ENCODE data around the gene FGF14. TPM values are rescaled to one million over a fixed set of nuclear protein-coding genes. Genes with fewer than 3 reads are reported as not detected.

Gene FGF14
- total and polyA plus RNA-seq, 2 of the 4 experiments (the other 2 are of a cell fraction): under 0.01 TPM; not detected in 1

DNA sequence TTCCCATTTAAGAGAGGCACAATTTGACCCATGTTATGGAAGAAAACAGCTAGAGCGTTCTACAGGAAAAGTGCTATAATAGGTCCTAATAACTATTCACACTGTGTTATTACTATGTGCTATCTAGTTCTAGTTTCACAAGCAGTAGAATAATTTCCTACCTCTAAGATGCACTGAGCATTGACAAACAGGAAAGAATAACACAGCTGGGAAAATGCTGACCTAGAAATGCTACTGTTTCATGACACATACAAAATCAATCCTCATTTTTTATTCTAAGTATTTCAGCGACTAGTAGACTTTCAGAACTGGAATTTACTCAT lies 689.9 kb downstream of the FGF14 start:
- no peak overlapping the region for H2BK5ac ChIP-seq (ENCODE audit: low read depth, low read length, poor library complexity, severe bottlenecking)
- H3K79me1 ChIP-seq (ENCODE audit: low read depth in 1 of 2, low read length in 2 of 2): no peaks in the 10 kb centered on the region
- no peak overlapping the region for H2BK120ac ChIP-seq (ENCODE audit: low read depth, low read length)
- no peak overlapping the region for H2AK5ac ChIP-seq (ENCODE audit: low read depth, low read length)
- no peaks in the 10 kb centered on the region for H3K27me3 ChIP-seq (ENCODE audit: control insufficient read depth, insufficient read depth, low read length)
- H3K4me1 ChIP-seq (ENCODE audit: control insufficient read depth, insufficient read depth, low read length): no peaks in the 10 kb centered on the region
- no peak overlapping the region for H3K9ac ChIP-seq (ENCODE audit: low read depth, low read length)
- POLR2A ChIA-PET (ENCODE audit: unreplicated experiment): no interaction called here
- no peak overlapping the region for H3K4me3 ChIP-seq (ENCODE audit: insufficient read depth, low read depth, low read length)
- intact Hi-C loops (cut with micrococcal nuclease): no loop called here
- no peak overlapping the region for H3K23ac ChIP-seq (ENCODE audit: low read depth, low read length)
- in situ Hi-C loops (cut with MboI; ENCODE audit: low sequenced_read_pairs): no loop called here
- H2BK20ac ChIP-seq (ENCODE audit: low read depth, low read length): no peak overlapping the region
- H3K9me3 ChIP-seq (ENCODE audit: control insufficient read depth, insufficient read depth, low read length): no peaks in the 10 kb centered on the region
- ATAC-seq (ENCODE audit: low read depth): no peak
- no peak overlapping the region for H3K18ac ChIP-seq (ENCODE audit: low read depth, low read length)
- H2AFZ ChIP-seq (replicated peaks; ENCODE audit: low read length, poor library complexity): no peak overlapping the region
- H3K14ac ChIP-seq (replicated peaks; ENCODE audit: low read depth, low read length): no peak overlapping the region
- no peaks in the 10 kb centered on the region for H4K20me1 ChIP-seq (ENCODE audit: insufficient read depth, low read length)
- H2AK9ac ChIP-seq (replicated peaks; ENCODE audit: low read depth, low read length, poor library complexity): no peak overlapping the region
- no peaks in the 10 kb centered on the region for H3K9me1 ChIP-seq (ENCODE audit: insufficient read depth, low read length)
- DNase-seq: no peak
- TF ChIP-seq SMC3 (IDR thresholded peaks at IDR 0.05; ENCODE audit: low read depth, low read length) (no peak), MAZ (IDR thresholded peaks at IDR 0.05; ENCODE audit: borderline replicate concordance, low read depth, low read length) (no peak), MAFK (IDR thresholded peaks at IDR 0.05; ENCODE audit: low read depth, low read length) (no peak)
- CTCF ChIA-PET: no interaction called here
- no peak overlapping the region for H3K4ac ChIP-seq (ENCODE audit: low read depth, low read length)
- no peak overlapping the region for H4K8ac ChIP-seq (ENCODE audit: low read depth in 2 of 2, low read length in 2 of 2)
- H4K91ac ChIP-seq (ENCODE audit: insufficient read depth, low read depth, low read length): no peak overlapping the region
- no TSS peak for BruUV-seq (replicated peaks)
- 33% methylated on average over 1 of the region's 2 CpGs; no CpG with 5 or more reads in 1 of the 2 experiments for WGBS, 2 experiments (ENCODE audit: extremely low coverage in 2 of 2, insufficient read length in 1 of 2)
- no peak overlapping the region for H3K56ac ChIP-seq (ENCODE audit: extremely low read depth, insufficient read depth, low read length)
- H3K4me2 ChIP-seq (ENCODE audit: low read depth, low read length): no peak overlapping the region
- no peaks in the 10 kb centered on the region for H3K36me3 ChIP-seq (ENCODE audit: control insufficient read depth, insufficient read depth, low read length)
- H2BK15ac ChIP-seq (ENCODE audit: low read depth, low read length): no peak overlapping the region
- H4K5ac ChIP-seq (ENCODE audit: low read depth, low read length): no peak overlapping the region
- dilution Hi-C loops (cut with HindIII; ENCODE audit: low sequenced_read_pairs, unreplicated experiment): no loop called here
- no peak overlapping the region for H3K27ac ChIP-seq (ENCODE audit: insufficient read depth, low read length)

Measured in IMR-90 (cell line).